Measurements from ENCODE around the gene DIP2A.

DNA sequence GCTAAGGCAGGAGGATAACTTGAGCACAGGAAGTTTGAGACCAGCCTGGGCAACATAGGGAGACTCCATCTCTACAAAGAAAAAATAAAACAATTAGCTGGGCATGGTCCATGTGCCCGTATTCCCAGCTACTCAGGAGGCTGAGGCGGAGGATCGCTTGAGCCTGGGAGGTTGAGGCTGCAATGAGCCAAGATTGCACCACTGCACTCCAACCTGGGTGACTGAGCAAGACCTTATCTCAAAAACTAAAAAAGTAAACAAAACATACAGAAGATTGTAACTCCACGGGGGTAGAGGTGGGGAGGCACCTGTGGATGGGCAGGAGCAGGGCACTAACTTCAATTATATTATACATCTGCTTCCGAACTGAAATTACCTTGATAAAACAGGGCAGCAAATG is 141.6 kb downstream of the DIP2A start:
- TF ChIP-seq GATA2 (IDR thresholded peaks at IDR 0.05; ENCODE audit: low read depth, low read length) (no peak), GATA3 (IDR thresholded peaks at IDR 0.05; ENCODE audit: low read depth, low read length) (no peak)

Data from SH-SY5Y (cell line).